Transverse colon (tissue), 4 donors: ENCODE results near the gene RRBP1.

Experiments
- POLR2AphosphoS5 ChIP-seq, 3 donors: sonication (generic); formaldehyde crosslinking; IDR thresholded peaks; one replicate each; pipeline ENCODE4 v1.6.1; 2016; ENCODE audit warnings: antibody characterized with exemption in 3 of 3
- TF ChIP-seq, protein P1 (sequence below), 5 experiments: fragments of 200-600 bp in 3 of 5; fragments of 450-650 bp in 2 of 5; sonication (generic) in 3 of 5; IDR thresholded peaks; 1 replicate in 2 of 5; 2 replicates in 3 of 5; pipeline ENCODE4 v1.5.1; 2016 to 2017; ENCODE audit warnings: antibody characterized with exemption in 5 of 5, inconsistent platforms in 3 of 5, mild to moderate bottlenecking in 2 of 5, moderate library complexity in 1 of 5

DNA sequence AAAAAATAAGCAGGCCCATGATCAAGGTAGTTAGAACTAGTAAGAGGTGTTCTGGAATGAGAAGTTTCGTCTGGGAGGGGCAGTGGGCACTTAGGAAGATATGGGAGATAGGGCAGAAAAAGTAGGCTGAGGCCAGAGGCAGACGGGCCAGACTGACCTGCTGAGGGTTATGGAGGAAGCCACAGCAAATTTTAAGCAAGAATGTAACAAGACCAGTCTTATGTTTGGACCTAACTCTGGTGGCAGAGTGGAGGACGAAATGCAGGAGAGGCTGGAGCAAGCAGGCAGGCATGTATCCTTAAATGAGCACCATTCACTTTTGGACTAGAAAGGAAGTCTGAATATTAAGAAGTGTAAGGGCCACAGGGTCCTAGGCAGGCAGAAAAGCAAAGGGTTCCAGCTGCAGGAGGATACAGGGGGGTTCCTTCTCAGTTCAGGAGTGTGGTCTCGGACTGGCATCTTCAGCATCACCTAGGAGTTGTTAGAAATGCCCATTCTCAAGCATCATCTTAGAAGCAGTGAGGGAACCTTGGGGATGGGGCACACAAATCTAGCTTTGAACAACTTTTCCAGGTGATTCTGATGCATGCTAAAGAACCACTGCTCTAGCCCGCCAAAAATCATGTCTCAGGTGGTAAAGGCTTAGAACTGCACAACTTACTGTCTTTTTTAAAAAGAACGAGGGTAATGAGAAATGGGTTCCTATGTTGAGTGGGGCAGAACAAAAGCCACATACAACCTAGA is 113.8 kb downstream of the RRBP1 start:
- TF ChIP-seq, protein P1, sequence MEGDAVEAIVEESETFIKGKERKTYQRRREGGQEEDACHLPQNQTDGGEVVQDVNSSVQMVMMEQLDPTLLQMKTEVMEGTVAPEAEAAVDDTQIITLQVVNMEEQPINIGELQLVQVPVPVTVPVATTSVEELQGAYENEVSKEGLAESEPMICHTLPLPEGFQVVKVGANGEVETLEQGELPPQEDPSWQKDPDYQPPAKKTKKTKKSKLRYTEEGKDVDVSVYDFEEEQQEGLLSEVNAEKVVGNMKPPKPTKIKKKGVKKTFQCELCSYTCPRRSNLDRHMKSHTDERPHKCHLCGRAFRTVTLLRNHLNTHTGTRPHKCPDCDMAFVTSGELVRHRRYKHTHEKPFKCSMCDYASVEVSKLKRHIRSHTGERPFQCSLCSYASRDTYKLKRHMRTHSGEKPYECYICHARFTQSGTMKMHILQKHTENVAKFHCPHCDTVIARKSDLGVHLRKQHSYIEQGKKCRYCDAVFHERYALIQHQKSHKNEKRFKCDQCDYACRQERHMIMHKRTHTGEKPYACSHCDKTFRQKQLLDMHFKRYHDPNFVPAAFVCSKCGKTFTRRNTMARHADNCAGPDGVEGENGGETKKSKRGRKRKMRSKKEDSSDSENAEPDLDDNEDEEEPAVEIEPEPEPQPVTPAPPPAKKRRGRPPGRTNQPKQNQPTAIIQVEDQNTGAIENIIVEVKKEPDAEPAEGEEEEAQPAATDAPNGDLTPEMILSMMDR (IDR thresholded peaks at IDR 0.05) = no peak
- no peak for TF ChIP-seq POLR2AphosphoS5 (IDR thresholded peaks at IDR 0.05)
